ENCODE data around the gene MRPL38.
A peak's percentile ranks its signal among the peaks of the same experiment; 100 is the strongest.

The MRPL38 gene

DNA sequence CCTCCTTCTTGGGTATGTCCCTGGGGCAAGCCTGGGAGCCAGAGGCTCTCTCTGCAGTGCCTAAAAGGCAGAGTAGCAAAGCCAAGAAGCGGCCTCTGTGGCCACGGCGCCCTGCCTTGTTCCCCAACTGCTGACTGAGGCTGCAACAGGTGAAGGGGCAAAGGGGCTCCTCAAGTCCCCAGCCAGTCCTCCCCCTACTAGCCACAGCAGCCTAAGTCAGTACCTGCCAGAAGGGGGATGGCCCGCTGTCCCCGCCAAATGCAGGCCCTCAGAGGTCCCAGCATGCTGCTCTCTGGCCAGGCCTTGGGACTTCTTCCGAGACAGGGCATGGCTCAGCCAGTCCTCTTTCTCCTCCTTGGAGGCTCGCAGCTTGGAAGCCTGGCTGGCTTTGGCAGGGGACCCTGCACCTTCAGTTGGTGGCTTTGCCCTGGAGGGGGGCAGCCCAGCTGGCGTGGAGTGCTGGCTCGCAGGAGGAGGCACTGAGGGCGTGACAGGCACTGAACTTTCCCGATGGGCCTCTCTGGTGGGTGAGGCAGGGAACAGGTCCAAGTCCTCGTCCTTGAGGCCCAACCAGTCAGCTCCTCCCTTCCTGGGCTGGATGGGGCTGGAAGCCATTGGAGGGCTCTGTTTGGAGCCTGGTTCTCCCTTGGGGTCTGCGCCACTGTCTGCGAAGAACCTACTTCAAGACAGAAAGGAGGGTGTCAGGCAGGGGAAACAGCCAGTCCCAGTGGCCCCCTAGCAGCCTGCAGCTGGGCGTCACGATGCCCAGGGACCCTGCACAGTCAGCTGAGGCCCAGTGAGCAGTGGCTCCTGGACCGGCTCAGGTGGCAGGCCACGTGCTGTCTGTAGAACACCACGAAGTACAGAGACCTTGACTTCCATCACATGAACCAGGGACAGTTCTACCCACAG lies 18.5 kb upstream of the MRPL38 start:
- no peak overlapping the region; a peak in 1 of 20 replicates for H3K4me3 ChIP-seq
- TF ChIP-seq Cebpa-rat (IDR thresholded peaks at IDR 0.05): no peak
- H3K36me3 ChIP-seq: peaks cover 0 to 11% (median 0%) of the 10 kb centered on the region in 11 experiments; a peak in 1 of 22 replicates
- no peaks in the 10 kb centered on the region for H3K9me3 ChIP-seq (replicated peaks in 1 of 11)
- H3K4me1 ChIP-seq: peaks cover 28 to 38% (median 34%) of the 10 kb centered on the region in 10 experiments
- peak overlapping the region in 8 of 11 experiments; percentile 33 to 69 (median 54); a peak in 15 of 22 replicates for H3K27ac ChIP-seq
- no peaks in the 10 kb centered on the region for H3K27me3 ChIP-seq
- peak overlapping the region in 9 of 11 experiments; percentile 7 to 59 (median 36); a peak in 11 of 22 replicates for H3K9ac ChIP-seq
- peak overlapping the region; percentile 36 to 83 (median 70); a peak in 21 of 22 replicates for H3K4me2 ChIP-seq
- no peaks in the 10 kb centered on the region; a peak in 2 of 22 replicates for H4K20me1 ChIP-seq

- no peak overlapping the region for H3K4me3 ChIP-seq
- peaks cover 30 to 45% (median 42%) of the 10 kb centered on the region in 10 experiments for H3K4me1 ChIP-seq
- H3K27ac ChIP-seq: peak overlapping the region in 5 of 11 experiments; percentile 48 to 69 (median 55); a peak in 7 of 22 replicates
- H3K27me3 ChIP-seq: no peaks in the 10 kb centered on the region
- no peaks in the 10 kb centered on the region; a peak in 2 of 22 replicates for H4K20me1 ChIP-seq
- H3K9ac ChIP-seq: peak overlapping the region in 9 of 11 experiments; percentile 5 to 59 (median 32); a peak in 11 of 22 replicates
- TF ChIP-seq Cebpa-rat (IDR thresholded peaks at IDR 0.05): no peak
- peak overlapping the region; percentile 36 to 83 (median 70) for H3K4me2 ChIP-seq
- H3K36me3 ChIP-seq: peaks cover 0 to 11% (median 0%) of the 10 kb centered on the region in 11 experiments; a peak in 1 of 22 replicates
- no peaks in the 10 kb centered on the region for H3K9me3 ChIP-seq (replicated peaks in 1 of 11)
Measured at GRCh38 chr17:75922173-75922961, 17.7 kb upstream of the MRPL38 start.

DNA sequence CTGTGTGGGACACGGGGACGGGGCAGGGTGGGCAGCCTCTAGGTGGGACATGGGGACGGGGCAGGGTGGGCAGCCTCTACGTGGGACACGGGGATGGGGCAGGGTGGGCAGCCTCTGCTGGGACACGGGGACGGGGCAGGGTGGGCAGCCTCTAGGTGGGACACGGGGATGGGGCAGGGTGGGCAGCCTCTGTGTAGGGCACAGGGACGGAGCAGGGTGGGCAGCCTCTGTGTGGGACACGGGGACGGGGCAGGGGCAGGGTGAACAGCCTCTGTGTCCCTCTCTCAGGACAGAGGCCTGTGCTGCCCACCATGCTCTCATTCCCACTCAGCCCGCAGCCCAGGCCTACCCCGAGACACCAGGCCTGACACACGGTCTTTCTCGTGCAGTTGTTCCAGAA lies 16.9 kb upstream of the MRPL38 start:
- peaks cover 24 to 51% (median 47%) of the 10 kb centered on the region in 10 experiments for H3K4me1 ChIP-seq
- TF ChIP-seq Cebpa-rat (IDR thresholded peaks at IDR 0.05): no peak
- peaks cover 0 to 11% (median 0%) of the 10 kb centered on the region in 11 experiments; a peak in 1 of 22 replicates for H3K36me3 ChIP-seq

GRCh38 chr17:75920045-75920560 lies 15.4 kb upstream of the MRPL38 start:
- Histone ChIP-seq H3K4me2 (no peak overlapping the region), H3K27ac (no peak overlapping the region; a peak in 1 of 22 replicates), H3K4me3 (no peak overlapping the region), H3K4me1 (peaks cover 24 to 49% (median 45%) of the 10 kb centered on the region in 10 experiments), H4K20me1 (no peaks in the 10 kb centered on the region; a peak in 2 of 22 replicates), H3K9me3 (replicated peaks in 1 of 11) (no peaks in the 10 kb centered on the region), H3K27me3 (no peaks in the 10 kb centered on the region), H3K9ac (no peak overlapping the region), H3K36me3 (peaks cover 0 to 14% (median 0%) of the 10 kb centered on the region in 11 experiments; a peak in 1 of 22 replicates)
- no peak for TF ChIP-seq Cebpa-rat (IDR thresholded peaks at IDR 0.05)

More for the DNA sequence above, 16.9 kb upstream of the MRPL38 start:
- Histone ChIP-seq H4K20me1 (no peaks in the 10 kb centered on the region; a peak in 2 of 22 replicates), H3K4me2 (peak overlapping the region in 2 of 11 experiments; percentile 77 to 79; a peak in 1 of 22 replicates), H3K9ac (no peak overlapping the region; a peak in 1 of 22 replicates), H3K27ac (peak overlapping the region in 3 of 11 experiments; percentile 55 to 69 (median 62); a peak in 1 of 22 replicates), H3K4me3 (no peak overlapping the region), H3K27me3 (no peaks in the 10 kb centered on the region), H3K9me3 (replicated peaks in 1 of 11) (no peaks in the 10 kb centered on the region)

GRCh38 chr17:75919611-75920010 lies 14.9 kb upstream of the MRPL38 start:
- no peak overlapping the region; a peak in 1 of 22 replicates for H3K27ac ChIP-seq
- no peaks in the 10 kb centered on the region for H3K9me3 ChIP-seq (replicated peaks in 1 of 11)
- H3K4me3 ChIP-seq: no peak overlapping the region
- H3K4me1 ChIP-seq: peaks cover 24 to 45% (median 41%) of the 10 kb centered on the region in 10 experiments
- H3K36me3 ChIP-seq: peaks cover 0 to 19% (median 0%) of the 10 kb centered on the region in 11 experiments; a peak in 2 of 22 replicates
- no peak overlapping the region for H3K4me2 ChIP-seq
- no peak for TF ChIP-seq Cebpa-rat (IDR thresholded peaks at IDR 0.05)
- H4K20me1 ChIP-seq: no peaks in the 10 kb centered on the region; a peak in 2 of 22 replicates
- H3K27me3 ChIP-seq: no peaks in the 10 kb centered on the region
- H3K9ac ChIP-seq: no peak overlapping the region

GRCh38 chr17:75917917-75918445 lies 13.3 kb upstream of the MRPL38 start:
- Histone ChIP-seq H3K4me2 (peak overlapping the region in 9 of 11 experiments; percentile 10 to 63 (median 55); a peak in 14 of 22 replicates), H3K9me3 (replicated peaks in 1 of 11) (no peaks in the 10 kb centered on the region), H3K27me3 (no peaks in the 10 kb centered on the region), H3K27ac (peak overlapping the region in 1 of 11 experiments; percentile 4; a peak in 1 of 22 replicates), H3K9ac (0 out of 22 replicates have a peak overlapping the region, but pooled peaks of 1 of the 11 experiments have one; percentile 18), H3K36me3 (peaks cover 0 to 32% (median 0%) of the 10 kb centered on the region in 11 experiments; a peak in 4 of 22 replicates), H3K4me1 (peaks cover 21 to 29% (median 26%) of the 10 kb centered on the region in 10 experiments), H3K4me3 (no peak overlapping the region), H4K20me1 (no peaks in the 10 kb centered on the region; a peak in 2 of 22 replicates)
- no peak for TF ChIP-seq Cebpa-rat (IDR thresholded peaks at IDR 0.05)

DNA sequence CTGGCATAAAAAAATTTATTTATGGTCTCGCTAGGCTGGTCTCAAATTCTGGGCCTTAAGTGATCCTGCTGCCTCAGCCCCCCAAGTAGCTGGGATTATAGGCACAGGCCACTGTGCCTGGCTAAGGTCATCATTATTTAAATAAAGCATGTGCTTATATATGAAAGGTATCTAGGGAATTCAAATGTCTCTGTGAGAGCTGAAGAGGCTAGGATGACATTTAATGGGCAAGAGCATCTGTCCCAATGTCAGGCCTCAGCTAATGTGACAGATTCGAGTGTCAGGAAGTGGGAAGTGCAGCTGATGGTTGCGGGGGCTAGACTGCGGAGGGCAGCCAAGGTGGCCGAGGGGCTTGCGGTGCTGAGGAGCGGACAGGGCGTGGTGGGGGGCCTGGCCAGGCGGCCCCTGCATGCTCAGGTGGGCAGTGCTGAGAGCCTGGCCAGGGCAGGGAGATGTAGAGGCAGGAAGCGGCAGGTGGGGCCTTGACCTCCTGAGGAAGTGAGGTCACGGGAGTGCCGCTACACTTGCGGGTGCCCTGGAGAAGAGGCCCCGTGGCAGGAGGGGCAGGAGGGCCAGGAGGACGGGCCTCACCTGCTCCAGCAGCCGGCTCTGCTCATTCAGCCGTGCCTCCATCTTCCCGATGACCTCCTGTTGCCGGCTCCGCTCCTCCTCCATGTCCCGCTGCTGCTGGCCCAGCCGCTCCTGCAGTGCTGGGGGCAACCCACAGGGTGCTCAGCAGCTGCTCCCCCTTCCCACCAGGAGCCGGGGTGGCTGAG lies 12.6 kb upstream of the MRPL38 start:
- Histone ChIP-seq H3K4me3 (no peak overlapping the region), H4K20me1 (no peaks in the 10 kb centered on the region; a peak in 2 of 22 replicates), H3K4me1 (peaks cover 15 to 28% (median 20%) of the 10 kb centered on the region in 10 experiments), H3K4me2 (peak overlapping the region in 9 of 11 experiments; percentile 10 to 63 (median 55); a peak in 15 of 22 replicates), H3K36me3 (peaks cover 0 to 32% (median 0%) of the 10 kb centered on the region in 11 experiments; a peak in 4 of 22 replicates), H3K9ac (0 out of 22 replicates have a peak overlapping the region, but pooled peaks of 1 of the 11 experiments have one; percentile 18), H3K27ac (peak overlapping the region in 2 of 11 experiments; percentile 4 to 29; a peak in 3 of 22 replicates), H3K27me3 (no peaks in the 10 kb centered on the region), H3K9me3 (replicated peaks in 1 of 11) (no peaks in the 10 kb centered on the region)
- TF ChIP-seq Cebpa-rat (IDR thresholded peaks at IDR 0.05): no peak
